Anterior cingulate cortex (tissue), 58 donors: Measurements from ENCODE around the gene VPS4B.
"Not testable (repeated sequence)": the region's sequence is repeated elsewhere in the genome, so short reads cannot be mapped to it uniquely, and the experiment has no call there.

ENCODE experiments used
- DNase-seq, 58 donors: peaks; one replicate each; lab custom pipeline; 2025; lab: John Stamatoyannopoulos, UW

The VPS4B gene

DNA sequence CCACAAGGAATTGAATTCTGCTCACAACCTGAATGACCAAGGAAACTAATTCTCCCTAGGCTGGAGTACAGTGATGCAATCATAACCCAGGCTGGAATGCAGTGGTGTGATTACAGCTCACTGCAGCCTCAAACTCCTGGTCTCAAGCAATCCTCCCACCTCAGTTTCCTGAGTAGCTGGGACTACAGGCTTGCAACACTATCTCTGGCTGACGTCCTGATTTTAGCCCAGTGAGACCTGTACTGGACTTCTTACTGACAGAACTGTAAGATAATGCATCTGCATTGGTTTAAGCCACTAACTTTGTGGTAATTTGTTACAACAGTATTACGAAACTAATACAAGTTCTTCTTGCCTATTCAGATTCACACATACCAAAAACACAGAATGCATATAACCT lies 45.7 kb downstream of the VPS4B start:
- DNase-seq, result no peak

DNA sequence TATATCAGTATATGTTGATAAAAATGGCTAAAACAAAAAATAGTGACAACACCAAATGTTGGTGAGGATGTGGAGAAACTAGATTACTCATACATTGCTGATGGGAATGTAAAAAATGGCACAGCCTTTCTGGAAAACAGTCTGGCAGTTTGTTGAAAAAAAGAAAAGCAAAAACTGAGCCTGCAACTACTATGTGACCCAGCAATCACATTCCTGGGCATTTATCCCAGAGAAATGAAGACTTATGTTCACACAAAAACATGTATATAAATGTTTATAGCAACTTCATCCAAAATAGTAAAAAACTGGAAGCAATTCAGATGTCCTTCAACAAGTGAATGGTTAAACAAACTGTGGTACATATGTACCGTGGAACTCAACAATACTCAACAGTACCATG lies 47.7 kb downstream of the VPS4B start:
- DNase-seq, result no peak

DNA sequence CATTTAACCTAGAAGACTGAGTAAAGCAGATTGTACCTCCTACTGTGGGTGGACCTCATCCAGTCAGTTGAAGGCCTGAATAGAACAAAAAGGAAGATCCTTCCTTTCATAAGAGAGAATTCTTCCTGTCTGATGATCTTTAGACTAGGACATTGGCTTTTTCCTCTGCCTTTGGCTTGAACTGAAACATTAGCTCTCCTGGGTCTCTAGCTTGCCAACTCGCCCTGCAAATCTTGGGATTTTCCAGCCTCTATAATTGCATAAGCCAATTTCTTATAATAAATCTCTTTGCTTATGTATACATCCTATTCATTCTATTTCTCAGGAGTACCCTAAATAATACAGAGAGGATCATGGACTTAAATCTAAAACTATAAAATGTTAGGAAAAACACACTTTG lies 49.1 kb downstream of the VPS4B start:
- DNase-seq, result no peak

DNA sequence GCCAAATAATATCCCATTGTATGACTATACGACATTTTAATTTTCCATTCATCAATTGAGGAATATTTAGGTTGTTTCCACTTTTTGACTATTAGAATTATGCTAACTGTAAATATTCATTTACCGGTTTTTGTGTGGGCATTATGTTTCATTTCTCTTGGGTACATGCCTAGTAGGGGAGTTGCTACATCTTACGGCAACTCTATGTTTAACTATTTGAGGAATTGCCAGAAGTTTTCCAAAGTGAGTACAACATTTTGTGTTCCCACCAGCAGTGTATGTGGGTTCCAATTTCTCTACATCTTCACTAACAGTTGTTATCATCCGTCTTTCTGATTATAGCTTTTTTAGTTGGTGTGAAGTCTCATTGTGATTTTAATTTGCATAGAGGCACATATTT lies 53.7 kb downstream of the VPS4B start:
- no peak for DNase-seq

DNA sequence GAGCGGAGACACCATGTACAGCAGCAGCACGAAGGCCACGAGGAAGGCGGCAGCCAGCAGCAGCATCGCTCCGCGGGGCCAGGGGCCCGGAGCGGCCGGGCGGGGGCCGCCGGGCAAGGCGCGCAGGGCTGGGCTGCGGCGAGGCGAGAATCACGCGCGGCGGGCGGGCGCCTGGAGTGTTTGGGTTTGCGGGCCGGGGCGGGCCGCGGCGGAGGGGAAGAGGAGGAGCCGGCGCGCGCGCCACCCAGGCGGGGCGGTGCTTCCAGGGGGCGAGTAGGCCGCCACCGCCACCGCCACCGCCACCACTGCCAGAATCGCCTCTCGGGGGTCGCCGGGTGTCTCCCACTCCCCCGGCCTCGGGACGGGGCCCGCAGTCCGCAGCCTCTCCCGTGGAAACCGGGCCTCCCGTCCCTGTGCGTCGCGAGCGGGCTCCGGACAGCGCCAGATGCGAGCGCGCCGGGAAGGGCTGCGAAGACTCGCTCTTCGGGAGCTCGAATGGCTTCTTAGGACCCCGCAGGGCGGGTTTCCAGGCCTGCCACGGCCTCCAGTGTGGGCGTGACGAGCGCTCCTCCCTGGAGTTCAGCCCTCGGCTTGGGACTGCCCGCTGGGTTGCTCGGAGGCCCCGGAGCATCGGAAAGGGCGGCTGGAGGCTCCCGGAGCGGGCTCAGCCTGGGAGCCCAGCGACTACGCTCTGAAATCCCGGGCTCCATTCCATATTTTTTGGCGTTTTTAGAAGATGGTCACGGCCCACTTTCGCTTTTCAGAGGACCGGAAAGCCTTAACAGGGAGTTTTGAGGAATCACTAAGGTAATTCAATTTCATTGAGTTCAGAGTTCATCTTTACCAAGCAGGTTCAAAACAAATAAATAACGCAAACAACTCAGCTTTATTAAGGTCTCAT lies 55.0 kb downstream of the VPS4B start, which contains the start of gene KDSR:
TSS of gene KDSR (minus strand) at position 154 of the 901 bp plus-strand sequence. CDS start at position 66, 88 bp downstream.
- DNase-seq, result peak; percentile 56 to 96 (median 91)

DNA sequence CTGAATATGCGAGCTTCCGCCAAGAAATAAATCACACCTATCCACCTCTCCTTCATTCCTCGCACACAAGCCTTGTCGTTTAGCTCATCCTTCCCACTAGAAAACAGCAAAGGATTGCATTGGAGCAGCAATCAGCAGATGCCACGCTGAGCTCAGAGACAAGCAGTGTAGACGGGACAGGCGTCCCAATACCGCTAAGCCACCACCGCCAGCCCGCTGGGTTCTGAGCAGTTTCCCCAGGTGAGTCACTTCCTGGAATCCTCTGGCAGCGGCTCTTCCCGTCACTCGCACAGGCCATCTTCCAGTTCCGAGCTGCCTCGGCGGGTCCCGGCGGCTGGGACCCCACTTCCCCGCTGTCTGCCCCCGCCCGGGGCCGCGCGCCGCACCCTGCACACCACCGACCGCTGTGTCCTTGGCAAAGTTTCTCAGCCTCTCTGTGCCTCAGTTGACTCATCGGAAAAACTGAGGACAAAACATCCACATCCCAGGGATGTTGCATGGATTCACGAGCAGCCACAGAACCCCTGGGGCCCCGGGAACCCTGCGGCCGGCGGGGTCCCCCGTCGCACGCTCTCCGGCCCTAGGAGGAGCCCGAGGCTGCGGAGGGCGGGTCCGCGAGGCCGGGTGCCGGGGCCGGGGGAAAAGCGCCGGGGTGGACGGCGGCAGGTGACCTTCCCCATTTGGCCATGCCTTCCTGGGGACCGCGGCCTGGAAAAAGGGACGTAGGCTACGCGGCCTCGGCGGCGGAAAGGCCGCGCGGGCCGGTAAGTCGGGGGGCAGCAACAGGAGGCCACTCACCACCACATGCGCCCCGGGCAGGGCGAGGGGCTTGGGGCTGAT lies 55.8 kb downstream of the VPS4B start:
- DNase-seq, result peak in 32 of 58 donors; percentile 4 to 68 (median 34)

DNA sequence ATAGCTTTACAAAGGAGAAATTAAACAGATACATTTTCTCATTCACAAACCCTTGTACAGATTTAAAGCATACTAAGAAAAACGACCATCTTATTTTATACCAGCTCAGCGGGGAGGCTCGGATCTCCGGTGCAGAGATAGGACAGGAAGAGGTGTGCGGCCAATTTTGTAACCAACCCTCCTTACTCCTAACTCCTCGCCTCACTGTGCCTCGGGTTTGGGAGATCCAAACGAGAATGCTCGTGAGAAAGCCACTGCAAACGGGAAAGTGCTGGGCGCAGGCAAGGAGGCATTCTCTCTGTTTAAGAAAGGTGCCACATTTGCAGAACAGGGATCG lies 56.4 kb downstream of the VPS4B start:
- DNase-seq, result peak in 13 of 58 donors; percentile 2 to 51 (median 23)

DNA sequence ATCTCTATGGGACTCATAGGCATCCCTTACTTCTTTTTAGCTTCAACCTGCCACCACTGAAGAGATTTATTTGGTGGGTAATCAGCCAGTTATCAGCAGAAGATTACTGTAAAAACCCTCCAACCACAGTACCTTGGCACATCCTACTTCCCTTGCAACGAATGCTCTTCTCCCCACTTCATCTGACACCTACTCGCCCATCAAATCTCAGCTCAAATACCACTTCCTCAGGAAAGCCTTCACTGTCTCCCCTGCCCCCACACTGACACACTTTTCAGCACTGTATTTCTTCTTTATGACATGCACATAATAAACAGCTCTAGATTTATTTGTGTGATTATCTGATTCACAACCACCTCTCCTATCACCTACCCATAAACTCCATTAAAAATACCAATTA lies 58.3 kb downstream of the VPS4B start:
- DNase-seq, result no peak

DNA sequence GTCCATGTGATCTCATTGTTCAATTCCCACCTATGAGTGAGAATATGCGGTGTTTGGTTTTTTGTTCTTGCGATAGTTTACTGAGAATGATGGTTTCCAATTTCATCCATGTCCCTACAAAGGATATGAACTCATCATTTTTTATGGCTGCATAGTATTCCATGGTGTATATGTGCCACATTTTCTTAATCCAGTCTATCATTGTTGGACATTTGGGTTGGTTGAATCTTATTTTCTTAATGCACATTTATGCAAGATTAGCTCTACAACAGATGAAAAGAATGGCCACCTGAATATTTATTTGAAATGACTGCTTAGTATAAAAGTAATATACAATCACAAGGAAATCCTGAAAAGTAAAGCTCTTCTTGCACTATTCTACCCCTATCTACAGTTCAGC lies 58.9 kb downstream of the VPS4B start:
- DNase-seq, result not testable (repeated sequence)

DNA sequence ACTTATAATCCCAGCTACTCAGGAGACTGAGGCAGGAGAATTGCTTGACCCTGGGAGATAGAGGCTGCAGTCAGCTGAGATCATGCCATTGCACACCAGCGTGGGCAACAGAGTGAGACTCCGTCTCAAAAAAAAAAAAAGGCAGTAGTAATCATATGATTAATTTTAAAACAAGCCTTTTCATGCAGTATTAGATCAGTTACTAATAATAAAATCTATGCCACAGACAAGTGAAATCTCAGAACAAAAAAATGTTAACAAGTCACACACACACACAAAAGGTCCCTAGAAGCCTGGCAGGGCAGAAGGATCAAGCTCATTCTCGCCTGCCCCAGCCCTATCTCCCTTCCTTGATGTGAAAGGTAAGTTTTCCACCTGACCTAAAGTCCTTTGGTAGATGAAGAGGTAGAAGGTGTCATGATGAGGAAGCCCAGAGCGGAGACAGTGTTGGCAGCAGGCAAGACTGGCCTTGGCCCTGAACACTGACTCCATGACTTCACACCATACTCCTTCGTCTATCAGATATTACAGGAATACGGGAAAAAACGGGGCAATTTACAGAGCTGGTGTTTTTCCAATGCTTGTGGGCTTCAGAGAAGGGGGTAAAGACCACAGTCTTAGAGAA lies 65.9 kb downstream of the VPS4B start:
- DNase-seq, result no peak

DNA sequence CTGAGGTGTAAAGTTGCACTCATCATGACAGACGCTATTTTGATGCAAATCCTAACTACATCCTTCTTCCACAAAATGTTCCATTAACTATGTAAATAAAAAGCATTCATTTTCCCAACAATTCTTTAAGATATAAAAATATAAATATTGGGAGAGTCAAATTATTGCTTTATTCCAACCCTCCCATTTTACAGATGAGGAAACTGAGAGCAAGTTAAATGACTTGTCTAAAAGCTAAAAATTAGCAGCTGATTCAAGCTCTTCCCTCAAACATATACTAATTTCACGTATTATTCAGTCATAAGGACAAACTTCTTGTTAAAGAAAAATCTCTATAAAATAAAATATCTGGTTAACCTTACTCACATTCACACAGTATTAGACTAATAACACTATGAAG lies 72.0 kb downstream of the VPS4B start:
- DNase-seq, result no peak

DNA sequence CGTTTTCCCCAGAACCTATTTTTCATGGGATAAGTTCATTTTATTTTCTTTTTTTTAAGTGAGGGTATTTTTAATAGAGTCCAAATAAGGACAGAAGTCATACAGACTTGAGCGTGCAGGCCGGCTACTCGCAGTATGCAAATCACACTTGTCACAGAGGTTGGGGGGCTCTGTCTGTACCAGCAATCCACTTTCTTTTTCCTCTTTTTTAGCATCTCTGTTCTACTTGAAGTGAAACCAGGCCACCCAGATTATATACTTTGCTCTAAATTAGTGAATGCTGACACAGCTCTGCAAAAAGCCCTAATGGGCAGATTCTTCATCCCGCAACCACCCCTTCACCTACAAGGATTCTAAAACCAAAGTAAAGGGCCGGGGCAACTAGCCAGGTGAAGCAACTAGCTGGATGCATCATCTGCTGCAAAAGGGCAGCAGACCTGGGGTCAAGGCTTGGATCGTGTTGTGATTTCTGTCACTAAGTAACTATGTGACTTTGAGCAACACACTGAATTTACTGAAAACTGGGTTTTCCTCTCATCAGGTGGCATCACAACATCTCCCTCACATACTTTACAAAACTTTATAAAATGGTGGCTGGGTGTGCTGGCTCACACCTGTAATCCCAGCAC lies 73.7 kb downstream of the VPS4B start:
- no peak for DNase-seq

DNA sequence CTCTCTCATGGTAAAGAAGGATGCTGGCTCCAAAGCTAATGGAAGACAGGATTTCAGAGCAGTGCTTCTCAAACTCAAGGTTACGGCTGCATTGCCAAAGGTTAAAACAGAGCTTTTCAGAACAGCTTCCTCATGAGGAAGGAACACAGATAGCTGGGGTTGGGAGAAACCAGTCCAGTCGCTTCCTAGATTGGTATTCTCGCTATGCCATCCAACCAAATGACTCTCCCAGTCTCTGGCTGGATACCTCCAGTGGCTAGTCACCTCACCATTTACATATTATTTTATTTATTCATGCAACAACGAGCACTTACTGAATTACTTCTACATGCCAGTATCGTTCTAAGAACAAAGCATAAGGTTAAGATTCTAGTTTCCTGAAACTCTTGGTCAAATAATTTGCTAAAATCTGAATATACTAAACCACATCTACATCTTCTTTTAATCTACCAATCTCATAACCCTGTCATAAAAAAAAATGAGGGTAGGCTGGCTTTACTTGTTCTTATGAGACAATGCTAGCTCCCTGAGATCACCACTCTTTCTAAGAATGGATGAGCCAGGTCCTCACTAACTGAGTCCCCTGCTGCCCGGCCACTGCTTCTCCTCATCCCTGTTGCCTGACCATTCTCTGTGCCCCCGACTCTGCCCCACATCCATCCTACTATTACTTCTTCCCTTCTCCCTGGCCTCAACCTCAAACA lies 75.6 kb downstream of the VPS4B start:
- no peak for DNase-seq

DNA sequence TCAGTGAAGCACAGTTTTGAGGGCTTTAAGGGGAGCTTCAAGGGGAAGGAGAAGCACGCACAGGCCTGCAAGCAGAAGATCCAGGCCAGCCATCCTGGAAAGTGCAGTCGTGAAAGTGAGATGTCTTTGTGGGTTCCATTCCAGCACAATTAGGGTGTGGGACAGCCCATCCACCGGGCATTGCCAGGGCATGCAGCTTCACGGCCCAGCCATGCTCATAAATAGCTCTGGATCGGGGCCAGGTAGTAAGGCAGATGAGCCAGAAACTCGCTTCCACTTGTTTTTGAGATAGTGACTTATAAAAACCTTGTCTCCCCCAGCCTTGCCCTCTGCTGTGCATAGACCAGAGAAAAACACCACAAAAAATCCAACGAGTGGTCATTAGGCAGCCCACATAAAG lies 76.2 kb downstream of the VPS4B start:
- peak in 1 of 58 donors; percentile 7 for DNase-seq

DNA sequence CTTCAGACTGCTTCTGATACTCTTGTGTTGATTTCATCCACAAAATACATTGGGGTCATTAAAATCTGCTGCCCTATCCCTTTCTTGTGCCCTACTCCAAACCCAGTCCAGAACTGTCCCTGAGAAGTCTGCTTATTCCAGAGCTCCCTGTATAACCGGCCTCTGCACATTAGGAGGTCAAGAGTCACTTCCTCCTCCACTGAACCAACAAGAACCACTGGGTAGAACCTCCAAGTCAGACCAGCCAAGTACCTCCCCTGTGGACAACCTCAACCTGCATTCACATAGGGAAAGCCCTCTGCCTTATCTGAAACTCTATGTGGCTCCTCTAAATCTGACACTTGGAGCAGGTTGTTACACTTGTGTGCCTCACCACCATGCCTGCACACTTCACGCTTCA lies 77.4 kb downstream of the VPS4B start:
- no peak for DNase-seq

DNA sequence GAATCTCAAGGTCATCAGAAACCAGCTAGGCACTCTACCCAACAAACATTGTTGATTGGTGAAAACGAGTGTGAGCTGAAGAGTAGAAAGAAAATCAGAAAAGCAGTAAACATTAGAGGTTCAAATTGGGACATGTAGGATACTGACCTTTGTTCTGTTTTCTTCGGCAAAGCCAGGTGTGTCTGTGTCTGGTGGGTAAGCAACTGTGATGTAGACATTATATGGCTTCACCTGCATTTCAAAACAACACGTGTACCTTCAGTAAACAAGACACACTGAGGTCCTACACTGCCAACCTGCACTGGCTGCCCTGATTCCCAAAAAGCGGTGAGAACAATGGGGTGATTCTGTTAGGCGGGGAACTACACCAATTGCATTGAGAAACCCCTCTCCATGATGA lies 78.0 kb downstream of the VPS4B start:
- no peak for DNase-seq

DNA sequence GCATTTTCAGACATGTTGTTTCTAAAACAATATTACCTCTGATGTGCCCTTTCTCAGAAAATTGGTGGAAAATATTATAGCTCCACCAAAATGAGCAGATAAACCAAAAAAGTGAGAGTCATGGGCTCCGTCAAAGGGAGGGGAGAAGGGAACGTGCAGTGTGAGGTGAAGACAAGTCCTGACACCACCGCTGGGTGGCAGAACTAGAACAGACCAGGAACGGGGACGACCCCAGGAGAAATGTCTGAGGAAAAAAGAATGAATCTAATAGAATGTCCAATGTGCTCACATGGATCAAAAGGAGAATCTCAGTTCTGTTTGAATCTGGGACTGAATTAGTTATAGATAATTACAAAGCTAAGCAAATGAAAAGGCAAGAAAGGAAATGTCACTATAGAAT lies 80.1 kb downstream of the VPS4B start:
- DNase-seq, result peak in 6 of 58 donors; percentile 2 to 25 (median 11)

DNA sequence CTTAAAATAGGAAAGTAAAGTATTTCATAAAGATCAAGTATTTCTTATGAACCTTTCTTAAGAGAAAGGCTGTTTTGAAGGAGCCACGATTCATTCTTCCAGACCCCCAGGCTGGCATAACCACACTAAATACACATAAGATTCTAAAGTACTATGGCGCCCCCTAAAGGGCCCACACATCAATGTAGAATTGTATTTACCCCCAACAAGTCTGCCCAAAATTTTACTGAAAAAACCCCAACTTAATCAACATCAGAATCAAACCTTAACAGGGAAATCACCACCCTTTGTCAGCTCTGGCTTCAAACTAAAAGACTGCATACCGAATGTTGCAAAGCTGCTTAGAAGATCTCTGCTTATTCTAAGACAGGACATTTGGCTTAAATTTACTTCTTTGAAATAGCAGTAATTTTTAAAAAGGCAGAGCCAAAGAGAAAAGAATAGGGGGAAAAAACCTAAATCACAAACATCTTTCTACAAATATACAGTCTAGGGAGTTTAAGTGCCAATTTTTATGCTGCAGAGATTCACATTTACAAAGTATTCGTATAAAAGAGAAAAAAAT lies 82.3 kb downstream of the VPS4B start:
- peak in 9 of 58 donors; percentile 5 to 16 (median 15) for DNase-seq
